Stimulated activated CD8-positive, alpha-beta memory T cell treated with anti-CD3 and anti-CD28 coated beads, Interleukin-7, amount 100 ng/mL, for 48 hours (primary cell): ENCODE results near the gene CNNM3.
A peak's percentile ranks its signal among the peaks of the same experiment; 100 is the strongest.

Source experiments
- DNase-seq, 2 donors: peaks; one replicate each; pipeline ENCODE4 v3.0.0-alpha.2; 2020; ENCODE audit warnings: low read depth in 1 of 2; ENCODE audit errors: extremely low read depth in 1 of 2

The CNNM3 gene

DNA sequence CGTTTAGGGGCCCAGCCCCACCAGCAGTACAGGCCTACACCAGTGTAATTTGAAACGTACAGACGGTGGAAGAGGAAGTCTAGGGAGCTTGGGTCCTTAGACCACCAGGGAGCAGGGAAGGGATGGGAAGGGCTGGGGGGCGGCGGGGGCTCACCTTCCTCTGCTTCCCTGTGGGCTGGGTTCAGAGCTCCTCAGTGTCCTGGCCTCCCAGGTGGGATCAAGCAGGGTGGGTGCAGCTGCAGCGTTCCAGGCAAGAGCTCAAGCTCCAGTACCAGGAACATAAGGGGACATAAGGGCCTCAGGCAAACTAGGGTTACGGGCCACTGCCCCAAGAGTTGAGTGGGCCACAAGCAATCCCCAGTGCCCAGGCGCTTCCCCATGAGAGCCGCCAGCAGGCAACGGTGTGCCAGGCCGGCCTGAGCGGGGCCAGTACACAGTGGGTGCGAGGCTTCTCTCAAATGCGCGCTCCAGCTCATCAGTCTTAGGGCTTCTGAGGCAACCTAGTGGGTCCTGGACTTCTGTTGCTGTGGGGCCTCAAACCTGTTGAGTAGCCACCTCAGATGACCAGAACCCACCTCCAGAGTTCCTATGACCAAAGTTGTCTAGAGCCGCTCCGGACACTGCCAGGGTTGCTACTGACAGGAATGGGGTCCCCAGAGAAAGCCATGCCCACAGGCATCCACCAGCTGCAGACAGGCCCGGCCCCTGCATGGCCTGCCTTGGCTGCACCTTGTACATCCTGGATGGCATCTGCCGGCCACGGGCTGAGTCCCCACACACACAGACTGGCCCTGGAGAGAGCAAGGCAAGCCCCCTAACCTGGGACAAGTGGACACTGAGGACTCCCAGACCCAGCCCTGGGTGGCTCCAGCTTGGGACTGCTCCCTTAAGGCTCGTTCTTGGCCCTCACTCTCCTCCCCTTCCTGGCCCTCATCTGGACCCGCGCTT lies 22.6 kb downstream of the CNNM3 start:
- no peak for DNase-seq

DNA sequence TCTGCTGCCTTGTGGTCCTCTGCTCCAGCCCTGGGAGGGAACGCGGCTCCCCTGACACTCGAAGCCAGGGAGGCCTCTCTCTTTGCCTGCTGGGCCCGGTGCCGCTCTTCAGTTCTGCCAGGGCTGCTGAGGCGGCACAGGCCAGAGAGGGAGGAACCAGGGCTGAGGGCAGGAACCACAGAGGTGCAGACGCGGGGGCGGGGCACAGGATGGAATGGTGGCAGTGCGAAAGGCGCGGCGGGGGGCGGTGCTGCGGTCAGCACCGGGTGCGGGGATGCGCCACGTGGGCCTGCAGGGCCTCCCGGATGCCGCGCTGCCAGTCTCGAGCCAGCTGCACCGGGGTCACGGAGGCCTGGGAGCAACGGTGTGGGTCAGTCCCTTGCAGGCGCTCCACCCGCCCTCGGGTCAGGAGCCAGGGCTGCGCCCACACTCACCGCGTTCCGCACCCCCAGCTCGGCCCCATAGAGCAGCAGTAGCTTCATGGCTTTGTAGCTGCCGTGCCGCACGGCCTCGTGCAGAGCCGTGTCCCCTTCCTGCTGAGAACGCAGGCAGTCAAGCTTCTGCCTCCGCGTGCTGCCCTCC lies 23.3 kb downstream of the CNNM3 start:
- peak; percentile 56 to 75 for DNase-seq

DNA sequence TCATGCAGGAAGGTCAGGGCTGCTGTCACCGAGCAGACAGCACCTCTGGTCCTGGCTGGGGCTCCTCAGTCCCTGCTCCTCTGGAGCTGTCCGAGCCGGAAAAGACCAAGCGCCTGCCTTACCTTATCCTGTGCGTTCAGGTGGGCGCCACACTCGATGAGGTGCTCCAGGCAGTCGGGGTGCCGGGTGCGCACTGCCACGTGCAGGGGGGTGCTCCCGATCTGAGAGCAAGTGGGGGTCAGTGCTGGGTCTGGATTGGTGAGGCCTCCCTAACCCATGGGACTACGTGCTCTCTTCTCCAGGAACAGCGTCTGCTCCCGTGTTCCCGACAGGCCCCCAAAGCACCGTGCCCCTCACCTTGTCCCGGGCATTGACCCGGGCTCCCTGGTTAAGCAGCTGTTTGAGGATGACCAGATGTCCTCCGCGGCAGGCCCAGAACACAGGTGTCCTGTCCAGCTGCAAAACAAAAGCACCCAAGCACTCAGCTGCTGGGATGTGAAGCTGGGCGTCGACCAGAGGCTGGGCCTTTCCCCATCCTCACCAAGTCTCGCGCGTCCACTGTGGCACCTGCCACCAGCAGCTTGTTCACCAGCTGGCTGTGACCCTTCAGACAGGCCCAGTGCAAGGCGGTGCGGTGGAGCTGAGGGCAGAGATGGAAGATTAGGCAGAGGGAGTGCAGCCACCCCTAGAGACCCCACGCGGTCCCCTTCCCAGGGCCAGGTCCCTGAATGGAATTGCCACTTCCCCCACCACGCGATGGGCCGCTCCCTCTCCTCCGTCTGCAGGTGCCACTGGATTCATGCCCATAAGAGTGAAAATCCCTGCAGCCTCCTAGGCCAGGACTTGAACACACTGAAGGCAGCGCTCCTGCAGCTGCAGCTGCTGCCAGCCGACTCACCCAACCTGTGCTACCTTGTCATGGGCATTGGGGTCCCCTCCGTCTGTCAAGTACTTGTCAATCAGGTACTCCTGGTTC lies 24.1 kb downstream of the CNNM3 start:
- no peak for DNase-seq

DNA sequence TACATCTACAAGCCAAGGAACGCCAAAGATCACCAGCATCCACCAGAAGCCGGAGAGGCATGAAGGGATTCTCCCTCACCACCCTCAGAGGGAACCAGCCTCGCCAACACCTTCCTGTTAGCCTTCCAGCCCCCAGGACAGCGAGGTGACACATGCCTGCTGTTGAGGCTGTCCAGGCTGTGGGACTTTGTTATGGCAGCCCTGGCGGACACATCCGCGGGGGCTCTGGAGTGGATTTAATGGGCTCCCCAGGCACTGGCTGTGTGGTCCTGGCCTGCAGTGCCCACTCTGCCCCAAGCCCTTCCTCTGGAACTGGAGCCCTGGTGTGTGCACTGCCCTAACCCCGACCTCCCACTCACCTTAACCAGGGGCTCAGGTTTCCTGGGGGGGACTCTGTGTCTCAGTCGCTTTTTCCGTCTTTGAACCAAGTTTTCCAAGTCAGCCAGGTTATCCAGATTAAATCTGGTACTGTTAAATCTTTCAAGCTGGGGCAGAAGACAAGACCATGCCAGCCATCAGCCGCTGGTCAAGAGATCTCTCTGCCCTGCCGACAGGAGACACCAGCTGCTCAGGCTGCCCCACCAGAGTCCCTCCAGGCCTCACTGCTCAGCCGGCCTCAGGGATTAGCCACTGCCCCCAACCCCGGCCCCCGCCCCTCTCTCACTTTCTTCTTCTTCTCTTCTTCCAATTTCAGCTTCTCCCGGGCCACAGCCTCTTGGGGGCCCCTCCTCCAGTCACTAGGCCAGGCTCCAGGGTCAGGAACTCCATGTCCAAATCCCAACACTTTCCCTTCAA lies 25.8 kb downstream of the CNNM3 start:
- no peak for DNase-seq

DNA sequence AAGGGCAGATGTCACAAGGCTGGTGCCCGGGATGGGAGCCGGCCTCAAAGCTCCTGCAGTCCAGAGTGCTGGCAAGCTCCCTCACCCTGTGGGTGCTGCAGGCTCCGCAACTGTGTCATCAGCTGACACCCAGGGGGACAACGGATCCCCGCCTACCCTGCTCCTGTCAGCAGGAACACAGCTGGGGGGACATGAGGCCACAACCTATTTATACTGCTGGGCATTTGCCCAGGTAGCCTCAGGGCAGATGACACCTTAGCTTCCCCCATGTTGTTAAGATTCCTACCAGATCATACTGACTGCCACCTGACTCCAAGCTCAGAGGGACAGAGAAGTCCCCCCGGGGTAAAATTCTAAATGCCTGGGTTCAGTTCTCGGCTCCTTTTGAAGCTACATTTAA lies 26.5 kb downstream of the CNNM3 start:
- no peak for DNase-seq

DNA sequence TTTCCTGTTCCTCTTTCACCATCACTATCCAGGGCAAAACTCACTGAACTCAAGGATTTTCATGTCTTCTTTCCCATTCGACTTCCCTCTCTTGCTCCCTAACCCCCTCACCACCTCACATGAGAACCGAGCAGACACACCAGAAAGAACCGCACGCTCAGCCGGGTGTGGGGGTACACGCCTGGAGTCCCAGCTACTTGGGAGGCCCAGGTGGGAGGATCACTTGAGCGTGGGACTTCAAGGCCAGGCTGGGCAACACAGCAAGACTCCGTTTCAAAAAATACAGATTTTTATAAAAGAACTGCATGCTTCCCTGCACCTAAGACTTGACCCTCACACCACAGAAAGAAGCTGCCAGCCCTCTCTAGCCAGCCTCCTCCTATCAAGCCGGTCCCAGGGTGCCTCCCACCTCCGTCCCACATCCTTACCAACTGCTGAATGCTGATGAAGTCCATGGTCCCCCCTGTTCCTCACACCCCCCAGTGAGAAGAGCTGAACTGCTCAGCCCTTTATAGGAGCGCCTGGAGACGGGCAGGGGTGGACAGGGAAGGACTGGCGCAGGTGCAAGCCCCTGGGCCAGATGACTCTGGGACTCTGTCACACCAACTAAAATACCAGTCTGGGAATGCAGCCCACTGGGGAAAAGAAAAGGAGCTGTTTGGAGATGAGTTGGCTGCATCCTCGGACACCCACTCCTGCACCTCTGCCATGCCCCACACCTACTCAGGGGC lies 27.6 kb downstream of the CNNM3 start, which contains the start of gene ANKRD23:
Gene ANKRD23 (minus strand): TSS at position 484 of the 731 bp plus-strand sequence. CDS start 29 bp downstream, at position 455.
- DNase-seq = no peak

DNA sequence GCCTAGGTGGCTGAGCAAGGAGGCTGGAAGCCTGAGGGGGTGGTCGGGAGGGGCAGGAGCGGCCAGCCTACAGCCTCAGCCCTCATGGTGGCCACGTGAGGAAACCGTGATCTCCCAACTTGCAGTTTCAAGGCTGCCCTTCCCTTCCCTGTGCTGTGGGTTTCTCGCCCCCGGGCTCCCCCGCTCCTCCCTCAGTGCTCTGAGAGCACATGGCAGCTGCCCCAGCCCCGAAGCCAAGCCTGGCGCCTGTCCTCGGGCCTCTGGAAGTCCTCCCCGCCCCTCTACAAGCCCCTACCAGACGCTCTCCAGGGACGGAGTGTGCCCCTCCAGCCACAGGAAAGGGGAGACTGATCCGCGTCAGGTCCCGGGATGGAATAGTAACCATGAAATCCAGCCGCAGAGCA lies 28.3 kb downstream of the CNNM3 start:
- DNase-seq = no peak

DNA sequence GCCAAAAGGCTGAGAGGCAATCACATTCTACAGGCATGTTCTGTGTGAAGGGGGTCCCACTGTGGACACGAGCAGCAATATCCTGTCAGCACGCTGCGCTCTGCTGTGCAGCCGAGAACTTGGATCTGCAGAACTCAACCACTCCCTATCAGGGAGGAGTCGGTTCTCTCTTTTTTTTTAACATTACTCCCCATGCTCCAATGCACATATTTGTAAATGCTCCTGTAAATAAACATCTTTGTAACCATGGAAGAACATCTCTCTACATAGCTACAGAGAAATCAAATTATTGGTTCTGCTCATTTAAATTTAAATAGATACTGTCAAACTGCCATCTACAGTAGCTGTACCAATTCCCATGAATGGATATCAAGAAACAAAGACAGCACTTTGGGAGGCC lies 30.8 kb downstream of the CNNM3 start:
- DNase-seq = no peak

DNA sequence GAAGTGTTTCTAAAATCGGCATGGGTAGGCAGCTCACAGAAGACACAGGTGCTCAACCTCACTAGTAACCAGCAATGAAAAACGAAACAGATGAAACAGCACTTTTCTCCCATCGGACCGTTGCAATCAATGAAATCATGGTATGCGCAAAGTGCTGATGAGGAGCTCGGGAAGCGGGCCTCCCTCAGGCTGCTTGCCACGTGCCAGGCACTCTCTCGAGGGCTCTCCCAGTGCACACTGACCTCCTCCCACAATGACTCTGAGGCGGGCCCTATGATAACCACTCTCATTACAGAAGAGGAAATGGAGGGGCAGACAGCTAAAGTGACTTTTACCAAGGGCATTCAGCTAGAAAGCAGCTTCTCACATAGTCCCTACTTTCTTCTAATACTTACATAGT lies 31.5 kb downstream of the CNNM3 start:
- DNase-seq = no peak

DNA sequence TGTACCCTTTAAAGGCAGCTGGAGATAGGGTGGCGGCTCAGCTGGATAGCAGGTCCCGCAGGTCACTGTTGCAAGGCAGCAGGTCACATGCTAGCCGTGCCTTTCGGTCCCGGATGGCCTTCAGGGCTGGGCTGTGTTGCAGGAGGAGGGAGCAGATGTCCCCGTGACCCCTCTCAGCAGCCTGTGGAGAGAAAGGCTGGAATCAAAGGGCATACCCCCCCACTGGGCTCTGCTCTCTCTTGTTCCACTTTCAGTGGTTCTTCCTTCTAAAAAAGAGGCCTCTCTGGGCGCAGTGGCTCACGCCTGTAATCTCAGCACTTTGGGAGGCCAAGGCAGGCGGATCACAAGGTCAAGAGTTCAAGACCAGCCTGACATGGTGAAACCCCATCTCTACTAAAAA lies 32.2 kb downstream of the CNNM3 start:
- DNase-seq = no peak

DNA sequence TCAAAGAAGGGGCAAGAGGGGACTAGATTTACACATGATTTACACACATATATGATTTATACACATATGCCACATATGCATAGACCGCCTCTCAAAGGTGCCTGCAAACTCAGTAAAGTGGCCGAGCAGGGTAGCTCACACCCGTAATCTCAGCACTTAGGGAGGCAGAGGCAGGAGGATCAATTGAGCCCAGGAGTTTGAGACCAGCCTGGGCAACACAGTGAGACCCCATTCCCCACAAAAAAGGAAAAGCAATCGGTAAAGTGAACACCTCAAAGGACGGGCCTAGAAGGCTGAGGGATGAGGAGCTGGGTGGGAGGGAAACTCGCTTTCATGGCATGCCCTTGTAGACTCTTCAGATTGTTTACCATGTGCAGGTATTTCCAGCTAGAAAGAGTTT lies 36.6 kb downstream of the CNNM3 start:
- no peak for DNase-seq

DNA sequence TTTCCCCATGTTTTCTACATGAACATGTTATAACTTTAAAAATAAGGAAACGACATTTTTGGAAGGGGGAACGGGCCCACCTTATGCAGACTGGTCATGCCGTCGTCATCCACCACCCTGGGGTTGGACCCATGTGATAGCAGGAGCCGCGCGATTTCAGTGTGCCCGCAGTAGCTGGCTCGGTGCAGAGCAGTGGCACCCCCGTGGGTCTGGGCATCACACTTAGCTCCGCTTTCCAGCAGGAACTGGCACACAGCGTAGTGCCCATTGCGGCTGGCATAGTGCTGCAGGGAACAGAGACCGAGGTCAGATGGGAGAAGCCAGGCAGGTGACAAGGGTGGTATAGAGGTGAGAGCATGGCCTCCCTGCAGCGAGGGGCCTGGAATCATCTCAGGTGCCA lies 37.3 kb downstream of the CNNM3 start:
- no peak for DNase-seq

DNA sequence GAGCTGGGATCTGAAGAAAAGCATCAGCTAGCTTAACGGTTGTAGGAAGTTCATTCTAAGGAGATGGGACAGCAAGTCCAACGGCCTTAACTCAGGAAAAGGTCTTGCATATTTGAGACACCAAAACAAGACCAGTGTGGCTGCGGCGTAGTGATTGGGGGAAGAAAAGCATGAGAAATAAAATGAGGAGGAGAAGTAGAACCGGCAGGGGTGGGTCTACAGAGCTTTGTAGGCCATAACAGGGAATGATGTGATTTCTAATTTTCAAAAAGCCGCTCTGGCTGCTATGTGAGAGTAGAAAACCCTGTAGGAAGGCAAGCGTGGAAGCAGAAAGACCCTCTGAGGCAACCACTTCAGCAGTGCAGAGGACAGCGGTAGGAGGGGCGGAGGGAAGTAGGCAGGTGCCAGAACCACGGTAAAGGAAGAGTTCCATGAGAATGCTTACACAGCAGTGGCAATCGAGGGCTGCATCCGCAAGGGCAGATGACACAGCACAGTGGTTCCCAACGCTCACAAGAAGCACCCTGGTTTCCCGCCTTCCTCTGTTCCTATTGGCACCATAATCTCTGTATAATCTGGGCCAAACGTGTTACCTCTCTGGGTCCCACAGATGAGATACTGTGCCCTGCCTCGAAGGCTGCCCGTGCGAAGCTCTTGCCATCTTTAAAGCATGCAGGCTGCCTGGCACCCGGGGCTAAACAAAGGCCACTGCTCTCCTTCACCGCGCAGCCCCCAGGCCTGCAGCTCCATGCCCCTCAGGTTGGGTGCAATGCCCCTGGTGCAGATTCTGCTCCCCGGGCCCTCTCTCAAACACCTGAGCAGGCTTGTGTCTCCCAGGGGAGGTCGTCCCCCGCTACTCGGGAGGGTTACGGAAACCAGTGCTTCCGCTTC lies 41.0 kb downstream of the CNNM3 start:
- no peak for DNase-seq

DNA sequence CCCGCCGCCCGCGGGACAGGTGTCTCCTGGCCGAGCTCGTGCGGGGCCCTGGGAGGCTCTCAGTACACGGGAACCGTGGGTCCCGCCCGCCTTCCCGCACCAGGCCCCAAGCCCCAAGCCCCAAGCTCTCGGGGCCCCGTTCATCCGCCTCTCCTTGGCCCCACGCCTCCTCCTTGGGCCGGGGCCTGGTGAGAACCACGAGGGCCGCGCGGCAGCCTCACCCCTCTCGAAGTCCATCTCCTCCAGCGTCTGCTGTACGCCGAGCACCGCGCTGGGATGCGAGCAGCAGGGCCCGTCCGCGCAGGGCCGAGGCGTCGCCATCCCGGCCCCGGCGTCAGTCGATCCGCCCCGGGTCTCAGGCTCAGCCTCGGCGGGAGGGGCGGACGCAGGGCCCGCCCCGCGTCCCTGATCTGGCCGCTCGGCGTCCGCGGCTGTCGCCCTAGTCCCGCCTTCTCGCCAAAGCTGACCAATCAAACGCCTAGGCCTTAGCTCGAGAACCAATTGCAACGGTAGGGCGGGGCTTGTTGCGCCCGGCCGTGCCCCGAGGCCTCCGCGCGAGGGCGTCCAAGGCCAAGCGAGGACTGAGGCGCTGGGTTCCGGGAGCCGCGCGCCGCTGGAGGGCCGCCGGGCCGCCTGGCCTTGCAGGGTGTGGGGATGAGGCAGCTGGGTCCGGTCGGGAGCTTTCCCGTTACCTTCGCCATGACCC lies 41.8 kb downstream of the CNNM3 start, which contains the start of gene ANKRD39:
Gene ANKRD39 (minus strand): TSS at position 350 of the 706 bp plus-strand sequence. CDS start 29 bp downstream, at position 321.
- peak; percentile 94 to 95 for DNase-seq

DNA sequence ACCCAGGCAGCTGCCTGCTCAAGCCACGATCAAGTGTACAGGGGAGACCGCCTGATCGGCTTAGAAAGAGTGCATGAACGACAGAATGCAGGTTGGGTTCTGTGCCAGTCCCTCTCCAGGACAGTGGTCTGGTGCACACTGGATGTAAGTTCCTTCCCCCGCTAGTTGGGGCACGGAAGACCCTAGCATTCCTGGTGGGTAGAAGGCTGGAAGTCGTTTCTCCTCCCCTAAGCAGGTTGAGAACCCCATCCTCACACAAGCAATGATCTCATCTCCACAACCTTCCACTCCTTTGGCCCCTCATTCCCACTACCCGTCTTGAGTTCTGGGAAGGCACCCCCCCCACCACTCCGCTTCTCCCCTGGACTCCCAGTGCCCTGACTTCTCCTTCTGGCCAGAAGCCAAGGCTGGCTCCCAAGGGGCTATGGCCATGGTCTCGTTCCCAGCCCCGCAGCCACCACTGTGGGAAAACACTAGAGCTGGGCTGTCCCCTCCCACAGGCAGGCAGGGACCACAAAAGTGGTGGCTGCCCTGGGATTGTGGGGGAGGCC lies 43.1 kb downstream of the CNNM3 start:
- DNase-seq = no peak

DNA sequence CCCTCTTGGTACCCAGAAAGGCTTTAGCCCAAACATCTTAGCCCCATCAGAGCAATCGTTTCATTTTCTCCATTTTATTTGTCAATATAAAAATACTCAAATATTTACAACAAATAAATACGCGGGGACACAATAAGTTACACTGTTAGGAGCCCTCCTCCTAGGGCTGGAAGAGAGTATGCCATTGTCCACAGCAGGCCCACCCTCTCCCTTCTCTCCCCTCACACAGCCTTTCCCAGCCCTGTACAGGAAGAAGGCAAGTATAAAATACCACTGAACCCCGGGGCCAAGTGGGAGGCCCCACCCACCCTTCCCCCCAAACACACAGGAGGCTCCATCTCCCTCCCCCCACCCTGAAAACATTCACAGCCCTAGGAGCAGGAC lies 43.6 kb downstream of the CNNM3 start:
- DNase-seq = no peak
